C4-2B (cell line): ENCODE results near the gene GABRB3.

Experiments used
- H3K27ac ChIP-seq: fragments of 450-650 bp; 2 replicates; pipeline ENCODE4 v1.5.1; 2017
- CTCF ChIP-seq: fragments of 450-650 bp; conservative IDR thresholded peaks from 2 replicates; pipeline ENCODE4 v1.5.1; 2017; ENCODE audit warnings: mild to moderate bottlenecking
- ZFX ChIP-seq: fragments of 450-650 bp; IDR thresholded peaks from 2 replicates; pipeline ENCODE4 v1.6.1; 2017

The GABRB3 gene

GRCh38 chr15:26555898-26556297 is 217.0 kb downstream of the GABRB3 start:
- no peak overlapping the region for H3K27ac ChIP-seq
- TF ChIP-seq ZFX (no peak), CTCF (no peak)

GRCh38 chr15:26551473-26551872 is 221.4 kb downstream of the GABRB3 start:
- no peak overlapping the region for H3K27ac ChIP-seq
- TF ChIP-seq ZFX (no peak), CTCF (no peak)

- TF ChIP-seq CTCF, result no peak
- TF ChIP-seq ZFX, result no peak
Measured at GRCh38 chr15:26550880-26551279, 222.0 kb downstream of the GABRB3 start.

GRCh38 chr15:26537663-26538062 is 235.2 kb downstream of the GABRB3 start:
- no peak overlapping the region for H3K27ac ChIP-seq
- TF ChIP-seq ZFX, result no peak
- TF ChIP-seq CTCF, result no peak

More at GRCh38 chr15:26550880-26551279, 222.0 kb downstream of the GABRB3 start:
- no peak overlapping the region for H3K27ac ChIP-seq

DNA sequence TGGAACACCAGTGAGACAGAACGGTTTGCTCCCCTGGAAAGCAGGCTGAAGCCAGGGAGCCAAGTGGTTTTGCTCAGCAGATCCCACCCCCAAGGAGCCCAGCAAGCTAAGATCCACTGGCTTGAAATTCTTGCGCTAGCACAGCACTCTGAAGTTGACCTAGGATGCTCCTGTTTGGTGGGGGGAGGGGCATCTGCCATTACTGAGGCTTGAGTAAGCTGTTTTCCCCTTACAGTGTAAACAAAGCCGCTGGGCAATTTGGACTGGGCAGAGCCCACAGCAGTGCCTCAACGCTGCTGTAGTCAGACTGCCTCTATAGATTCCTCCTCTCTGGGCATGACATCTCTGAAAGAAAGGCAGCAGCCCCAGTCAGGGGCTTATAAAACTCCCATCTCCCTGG is 241.4 kb downstream of the GABRB3 start:
- TF ChIP-seq ZFX (no peak), CTCF (no peak)

DNA sequence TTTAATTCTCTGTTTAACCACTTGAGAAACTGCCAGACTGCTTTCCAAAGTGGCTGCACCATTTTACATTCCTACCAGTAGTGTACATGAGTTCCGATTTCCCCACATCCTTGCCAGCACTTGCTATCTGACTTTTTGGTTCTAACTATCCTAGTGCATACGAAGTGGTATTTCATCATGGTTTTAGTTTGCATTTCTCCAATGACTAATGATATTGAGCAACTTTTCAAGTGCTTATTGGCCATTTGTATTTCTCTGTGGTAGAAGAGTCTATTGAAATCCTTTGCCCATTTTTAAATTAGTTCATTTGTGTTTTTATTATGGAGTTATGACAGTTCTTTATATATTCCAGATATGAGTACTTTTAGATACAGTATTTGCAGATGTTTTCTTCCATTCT is 247.8 kb downstream of the GABRB3 start:
- TF ChIP-seq ZFX, result no peak
- TF ChIP-seq CTCF, result no peak
- no peak overlapping the region for H3K27ac ChIP-seq

More for the DNA sequence above, 241.4 kb downstream of the GABRB3 start:
- no peak overlapping the region for H3K27ac ChIP-seq

- H3K27ac ChIP-seq, result no peak overlapping the region
- TF ChIP-seq CTCF (no peak), ZFX (no peak)
Measured at GRCh38 chr15:26521691-26522198, 251.1 kb downstream of the GABRB3 start.
